Skin epidermis (tissue), 12 donors: ENCODE results near the gene P3H4.

Experiments
- H3K27ac ChIP-seq, 21 experiments: fragments of 200-600 bp; sonication (generic) in 11 of 21; one replicate each; pipeline ENCODE4 v1.5.0; 2020; ENCODE audit warnings: mild to moderate bottlenecking in 3 of 21, inconsistent platforms in 2 of 21, moderate library complexity in 2 of 21
- H3K4me3 ChIP-seq, 7 experiments: fragments of 200-600 bp; sonication (generic) in 2 of 7; one replicate each; pipeline ENCODE4 v1.5.0; 2020; ENCODE audit warnings: inconsistent platforms in 2 of 7, mild to moderate bottlenecking in 2 of 7, moderate library complexity in 1 of 7

The P3H4 gene

DNA sequence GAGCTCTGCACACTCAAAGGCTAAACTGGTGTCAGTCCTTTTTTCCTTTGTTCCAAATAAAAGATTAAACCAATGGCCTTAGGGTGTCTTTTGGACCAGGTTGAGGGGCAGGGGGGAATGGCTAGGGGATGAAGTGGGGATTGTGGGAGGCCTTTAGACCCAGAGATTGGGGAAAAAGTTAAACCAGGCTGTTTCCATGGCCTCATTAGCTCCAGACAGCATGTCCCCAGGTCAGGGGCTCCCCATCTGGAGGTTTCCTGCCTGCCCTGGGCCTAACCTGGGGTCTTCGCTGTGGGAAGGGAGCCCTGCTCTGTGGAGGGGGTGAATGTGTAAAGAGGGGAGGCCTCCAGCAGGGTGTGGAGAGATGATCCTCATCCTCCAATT, 11.4 kb upstream of the P3H4 start:
- no peak overlapping the region for H3K4me3 ChIP-seq
- no peak overlapping the region for H3K27ac ChIP-seq

DNA sequence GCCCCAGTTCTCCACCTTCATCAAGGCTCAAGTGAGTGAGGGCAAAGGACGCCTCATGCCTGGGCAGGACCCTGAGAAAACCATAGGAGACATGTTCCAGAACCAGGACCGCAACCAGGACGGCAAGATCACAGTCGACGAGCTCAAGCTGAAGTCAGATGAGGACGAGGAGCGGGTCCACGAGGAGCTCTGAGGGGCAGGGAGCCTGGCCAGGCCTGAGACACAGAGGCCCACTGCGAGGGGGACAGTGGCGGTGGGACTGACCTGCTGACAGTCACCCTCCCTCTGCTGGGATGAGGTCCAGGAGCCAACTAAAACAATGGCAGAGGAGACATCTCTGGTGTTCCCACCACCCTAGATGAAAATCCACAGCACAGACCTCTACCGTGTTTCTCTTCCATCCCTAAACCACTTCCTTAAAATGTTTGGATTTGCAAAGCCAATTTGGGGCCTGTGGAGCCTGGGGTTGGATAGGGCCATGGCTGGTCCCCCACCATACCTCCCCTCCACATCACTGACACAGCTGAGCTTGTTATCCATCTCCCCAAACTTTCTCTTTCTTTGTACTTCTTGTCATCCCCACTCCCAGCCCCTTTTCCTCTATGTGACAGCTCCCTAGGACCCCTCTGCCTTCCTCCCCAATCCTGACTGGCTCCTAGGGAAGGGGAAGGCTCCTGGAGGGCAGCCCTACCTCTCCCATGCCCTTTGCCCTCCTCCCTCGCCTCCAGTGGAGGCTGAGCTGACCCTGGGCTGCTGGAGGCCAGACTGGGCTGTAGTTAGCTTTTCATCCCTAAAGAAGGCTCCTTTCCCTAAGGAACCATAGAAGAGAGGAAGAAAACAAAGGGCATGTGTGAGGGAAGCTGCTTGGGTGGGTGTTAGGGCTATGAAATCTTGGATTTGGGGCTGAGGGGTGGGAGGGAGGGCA, 10.7 kb upstream of the P3H4 start:
- Histone ChIP-seq H3K27ac (no peak overlapping the region), H3K4me3 (no peak overlapping the region)

DNA sequence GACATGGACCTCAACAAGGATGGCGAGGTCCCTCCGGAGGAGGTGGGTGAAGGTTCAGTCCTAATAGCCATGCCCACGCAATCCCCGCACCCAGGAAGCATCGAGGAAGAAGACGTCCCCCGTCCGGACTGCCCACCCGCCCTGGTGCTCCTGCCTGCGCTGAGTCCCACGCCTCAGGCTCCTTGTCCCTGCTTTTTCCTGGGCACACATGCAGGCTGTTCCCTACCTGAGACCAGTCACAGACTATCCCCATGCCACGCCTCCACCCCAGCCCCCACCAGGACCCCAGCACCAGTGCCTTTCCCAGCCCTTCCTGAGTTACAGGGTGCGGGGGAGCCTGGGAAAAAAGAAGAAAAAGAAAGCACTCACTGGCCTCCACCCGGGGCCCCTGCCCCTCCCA, 10.0 kb upstream of the P3H4 start:
- Histone ChIP-seq H3K4me3 (no peak overlapping the region), H3K27ac (no peak overlapping the region)

DNA sequence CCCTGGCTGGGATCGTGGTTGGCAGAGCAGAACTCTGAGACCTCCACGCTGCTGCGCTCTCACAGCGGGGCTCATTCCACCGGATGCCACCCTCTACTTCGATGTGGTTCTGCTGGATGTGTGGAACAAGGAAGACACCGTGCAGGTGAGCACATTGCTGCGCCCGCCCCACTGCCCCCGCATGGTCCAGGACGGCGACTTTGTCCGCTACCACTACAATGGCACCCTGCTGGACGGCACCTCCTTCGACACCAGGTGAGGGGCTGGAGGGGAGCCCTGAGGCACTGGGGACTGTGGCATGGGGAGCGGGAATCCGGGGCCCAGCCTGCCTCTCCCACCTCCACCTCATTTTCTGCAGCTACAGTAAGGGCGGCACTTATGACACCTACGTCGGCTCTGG, 6.3 kb upstream of the P3H4 start:
- Histone ChIP-seq H3K27ac (no peak overlapping the region), H3K4me3 (no peak overlapping the region)

DNA sequence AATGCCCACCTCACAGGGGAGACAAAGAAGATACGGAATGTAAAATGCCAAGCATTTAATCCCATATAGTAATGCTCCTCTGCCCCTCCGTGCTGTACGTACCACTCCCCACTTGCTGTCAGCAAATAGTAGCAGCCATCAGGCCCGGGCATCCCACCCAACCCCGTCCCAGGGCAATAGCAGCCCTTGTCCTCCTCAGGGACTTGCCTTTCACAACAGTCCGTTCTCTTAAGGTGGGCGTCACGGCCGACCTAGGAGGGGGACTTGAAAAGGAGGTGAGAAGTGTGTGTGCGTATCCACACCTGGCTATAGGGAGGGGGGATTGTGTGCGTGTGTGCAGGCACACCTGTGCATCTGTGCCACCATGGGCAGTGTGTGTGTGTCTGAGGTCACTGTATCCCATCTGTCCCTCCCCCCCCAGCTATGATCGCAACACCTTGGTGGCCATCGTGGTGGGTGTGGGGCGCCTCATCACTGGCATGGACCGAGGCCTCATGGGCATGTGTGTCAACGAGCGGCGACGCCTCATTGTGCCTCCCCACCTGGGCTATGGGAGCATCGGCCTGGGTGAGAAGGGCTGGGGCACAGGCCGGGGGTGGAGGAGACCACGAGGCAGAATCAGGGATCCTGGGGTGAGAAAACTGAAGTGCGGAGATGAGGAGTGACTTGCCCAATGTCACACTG, 5.0 kb upstream of the P3H4 start:
- H3K4me3 ChIP-seq: no peak overlapping the region
- no peak overlapping the region for H3K27ac ChIP-seq

DNA sequence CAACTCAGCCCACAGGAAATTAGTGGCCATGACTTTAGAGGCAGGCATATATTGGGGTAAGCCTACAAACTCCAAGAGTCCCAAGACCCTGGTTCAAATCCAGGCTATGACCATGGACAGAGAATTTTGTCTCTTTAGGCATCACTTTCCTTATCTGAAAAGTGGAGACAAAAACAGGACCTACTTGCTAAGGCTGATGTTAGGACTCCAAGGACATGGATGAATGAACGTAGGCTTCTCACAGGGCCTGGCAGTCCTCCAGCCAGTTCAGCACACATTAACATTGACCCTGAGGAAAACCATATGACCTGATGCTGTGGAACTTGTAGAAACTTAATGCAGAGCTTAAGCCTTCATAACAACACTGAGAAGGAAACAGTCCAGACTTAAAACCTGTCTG, 2.4 kb upstream of the P3H4 start:
- Histone ChIP-seq H3K4me3 (peak overlapping the region in 2 of 7 experiments; percentile 55 to 84), H3K27ac (peak overlapping the region in 10 of 21 experiments; percentile 21 to 87 (median 77))

DNA sequence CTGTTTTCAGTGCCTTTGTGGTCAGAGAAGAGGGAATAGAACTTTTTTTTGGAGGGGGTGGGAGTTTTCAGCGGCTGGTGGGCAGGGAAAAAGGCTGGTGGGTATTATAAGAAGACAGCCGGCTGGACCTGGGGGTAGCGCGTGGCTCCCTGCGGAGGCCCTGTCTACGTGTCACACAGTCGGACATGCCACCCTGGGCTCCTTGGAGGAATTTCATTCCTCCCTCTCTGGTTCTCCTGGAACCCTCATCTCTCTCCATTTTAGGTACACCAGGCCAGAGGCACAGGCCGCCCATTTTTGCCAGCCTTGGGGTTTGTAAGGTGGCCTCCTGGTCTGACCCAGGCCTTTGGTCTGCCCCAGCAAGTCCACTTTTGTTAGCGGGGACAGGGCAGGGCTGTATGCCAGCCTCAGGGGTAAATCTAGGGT, 2.0 kb upstream of the P3H4 start:
- H3K4me3 ChIP-seq: peak overlapping the region; percentile 38 to 84 (median 55)

DNA sequence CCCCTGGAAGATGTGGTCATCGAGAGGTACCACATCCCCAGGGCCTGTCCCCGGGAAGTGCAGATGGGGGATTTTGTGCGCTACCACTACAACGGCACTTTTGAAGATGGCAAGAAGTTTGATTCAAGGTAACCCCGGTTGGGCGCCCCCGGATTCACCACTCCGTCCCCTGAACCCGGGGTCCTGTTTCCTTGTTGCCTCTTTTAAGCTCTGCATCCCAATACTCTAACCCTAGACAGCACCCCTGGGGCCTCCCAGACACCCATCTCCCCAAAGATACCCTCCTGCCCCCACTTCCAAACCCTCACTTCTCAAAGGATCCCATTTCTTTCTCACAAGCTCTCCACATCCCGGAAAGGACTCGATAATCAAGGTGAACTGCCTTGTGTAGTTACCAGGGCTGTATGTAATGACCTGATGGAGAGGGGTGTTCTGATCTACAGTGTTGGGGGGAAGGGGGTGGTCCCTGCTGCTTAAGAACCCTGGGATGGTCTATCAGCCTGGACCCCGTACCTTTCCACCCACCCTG, 1.5 kb upstream of the P3H4 start:
- H3K27ac ChIP-seq: peak overlapping the region in 19 of 21 experiments; percentile 10 to 87 (median 77)

More for the DNA sequence above, 2.0 kb upstream of the P3H4 start:
- H3K27ac ChIP-seq: peak overlapping the region in 16 of 21 experiments; percentile 21 to 87 (median 77)

DNA sequence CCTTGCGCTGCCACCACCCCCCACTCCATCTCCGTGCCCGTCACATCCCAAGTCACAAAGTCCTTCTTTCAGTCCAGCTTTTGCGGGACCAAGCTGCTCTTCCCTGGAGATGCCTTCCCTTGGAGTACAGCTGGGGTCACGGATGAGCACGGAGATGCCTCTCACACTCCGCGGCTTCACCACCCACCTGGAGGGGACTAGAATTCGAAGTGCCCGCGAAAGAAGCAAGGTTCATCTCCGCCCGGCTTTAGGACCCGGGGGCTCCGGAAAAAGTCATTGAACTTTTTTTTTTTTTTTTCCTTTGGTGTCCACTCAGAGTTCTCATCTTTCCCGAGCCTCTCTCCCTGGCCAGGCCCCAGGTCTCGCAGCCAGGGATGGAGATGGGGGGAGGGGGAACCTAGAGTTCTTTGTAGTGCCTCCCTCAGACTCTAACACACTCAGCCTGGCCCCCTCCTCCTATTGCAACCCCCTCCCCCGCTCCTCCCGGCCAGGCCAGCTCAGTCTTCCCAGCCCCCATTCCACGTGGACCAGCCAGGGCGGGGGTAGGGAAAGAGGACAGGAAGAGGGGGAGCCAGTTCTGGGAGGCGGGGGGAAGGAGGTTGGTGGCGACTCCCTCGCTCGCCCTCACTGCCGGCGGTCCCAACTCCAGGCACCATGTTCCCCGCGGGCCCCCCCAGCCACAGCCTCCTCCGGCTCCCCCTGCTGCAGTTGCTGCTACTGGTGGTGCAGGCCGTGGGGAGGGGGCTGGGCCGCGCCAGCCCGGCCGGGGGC, 817 bp upstream of the P3H4 start, which contains the start of gene FKBP10:
Gene FKBP10, plus strand, starts transcription at position 624 of the 771 bp plus-strand sequence. Its CDS starts 31 bp downstream, at position 655.
- Histone ChIP-seq H3K27ac (peak within 1 kb of the TSS in 20 of 21 experiments; percentile 26 to 87 (median 77)), H3K4me3 (peak within 1 kb of the TSS; percentile 38 to 84 (median 55))

More for the DNA sequence above, 1.5 kb upstream of the P3H4 start:
- H3K4me3 ChIP-seq: peak overlapping the region; percentile 38 to 84 (median 55)

DNA sequence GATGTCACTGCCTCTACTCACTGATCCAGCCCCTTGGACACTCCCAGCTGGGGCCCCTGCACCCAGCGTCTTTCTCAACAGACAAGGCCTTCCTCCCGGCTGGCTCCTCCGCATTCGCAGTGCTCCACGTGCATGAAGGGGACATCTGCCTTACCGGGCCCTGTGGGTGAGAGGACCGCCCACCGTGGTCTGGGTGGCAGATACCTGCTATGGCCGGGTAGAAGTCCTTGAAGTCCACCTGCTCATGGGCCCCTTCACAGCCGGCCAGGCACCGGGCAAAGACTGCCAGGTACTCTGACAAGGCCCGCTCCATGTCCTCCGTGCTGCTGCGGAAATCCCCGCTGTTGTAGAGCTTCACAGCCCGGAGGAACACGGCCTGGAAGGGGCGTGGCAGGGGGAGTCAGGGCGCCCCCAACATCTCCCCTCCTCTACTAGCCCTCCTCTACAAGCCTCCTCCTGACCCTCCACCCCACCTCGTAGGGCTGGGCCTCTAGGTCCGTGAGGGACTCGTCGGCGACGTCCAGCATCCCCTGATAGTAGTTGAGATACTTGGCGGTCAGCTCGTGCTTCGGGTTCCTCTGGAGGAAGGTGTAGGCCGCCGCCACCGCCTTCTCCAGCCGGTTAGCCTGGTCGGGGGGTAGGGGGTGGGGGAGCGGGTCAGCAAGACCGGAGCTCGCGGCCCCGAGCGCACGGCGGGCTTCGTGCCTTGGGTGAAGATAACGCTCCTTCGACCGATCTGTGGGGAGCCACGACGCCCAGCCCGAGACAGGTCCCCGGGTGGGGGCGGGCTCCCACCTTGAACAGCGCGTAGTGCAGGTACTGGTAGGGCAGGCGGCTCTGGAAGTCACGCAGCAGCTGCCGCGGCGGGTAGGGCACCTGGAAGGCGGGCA, 845 bp downstream of the P3H4 start:
- Histone ChIP-seq H3K27ac (peak overlapping the region in 20 of 21 experiments; percentile 26 to 87 (median 77)), H3K4me3 (peak overlapping the region; percentile 38 to 84 (median 55))

DNA sequence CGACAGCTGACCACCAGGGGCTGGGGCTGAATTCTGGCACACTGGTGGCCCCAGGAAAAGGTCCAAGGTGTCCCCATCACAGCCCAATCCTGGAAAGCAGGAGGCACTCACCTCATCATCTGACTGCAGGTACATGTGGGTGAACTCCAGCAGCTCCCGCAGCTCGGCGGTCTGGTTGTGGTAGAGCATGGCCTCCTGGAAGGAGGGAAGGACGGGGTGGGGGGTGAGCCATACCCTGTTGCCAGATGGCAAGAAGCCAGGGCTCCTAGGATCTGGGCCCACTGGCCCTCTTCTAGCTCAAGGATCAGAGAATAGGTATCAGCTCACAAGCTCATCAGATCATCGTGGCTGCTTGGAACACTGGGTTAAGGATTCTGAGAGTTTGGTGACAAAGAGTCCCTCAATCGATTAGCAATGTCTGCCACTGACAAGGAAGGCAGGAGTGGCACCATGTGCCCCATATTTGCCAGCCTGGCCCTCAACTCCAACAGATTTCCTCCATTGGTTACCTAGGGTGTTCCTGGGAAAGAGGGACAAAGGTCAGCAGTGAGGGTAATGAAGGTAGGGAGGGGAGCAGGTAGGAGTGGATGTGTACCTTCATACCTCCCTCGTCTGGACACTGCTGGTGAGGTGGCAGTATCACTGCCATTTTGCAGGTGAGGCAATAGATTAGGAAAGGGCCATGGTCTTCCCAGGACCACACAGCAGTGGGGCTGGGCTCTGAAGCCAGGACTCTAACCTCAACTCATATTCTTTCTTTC, 4.9 kb downstream of the P3H4 start:
- no peak overlapping the region for H3K4me3 ChIP-seq
- H3K27ac ChIP-seq: no peak overlapping the region

DNA sequence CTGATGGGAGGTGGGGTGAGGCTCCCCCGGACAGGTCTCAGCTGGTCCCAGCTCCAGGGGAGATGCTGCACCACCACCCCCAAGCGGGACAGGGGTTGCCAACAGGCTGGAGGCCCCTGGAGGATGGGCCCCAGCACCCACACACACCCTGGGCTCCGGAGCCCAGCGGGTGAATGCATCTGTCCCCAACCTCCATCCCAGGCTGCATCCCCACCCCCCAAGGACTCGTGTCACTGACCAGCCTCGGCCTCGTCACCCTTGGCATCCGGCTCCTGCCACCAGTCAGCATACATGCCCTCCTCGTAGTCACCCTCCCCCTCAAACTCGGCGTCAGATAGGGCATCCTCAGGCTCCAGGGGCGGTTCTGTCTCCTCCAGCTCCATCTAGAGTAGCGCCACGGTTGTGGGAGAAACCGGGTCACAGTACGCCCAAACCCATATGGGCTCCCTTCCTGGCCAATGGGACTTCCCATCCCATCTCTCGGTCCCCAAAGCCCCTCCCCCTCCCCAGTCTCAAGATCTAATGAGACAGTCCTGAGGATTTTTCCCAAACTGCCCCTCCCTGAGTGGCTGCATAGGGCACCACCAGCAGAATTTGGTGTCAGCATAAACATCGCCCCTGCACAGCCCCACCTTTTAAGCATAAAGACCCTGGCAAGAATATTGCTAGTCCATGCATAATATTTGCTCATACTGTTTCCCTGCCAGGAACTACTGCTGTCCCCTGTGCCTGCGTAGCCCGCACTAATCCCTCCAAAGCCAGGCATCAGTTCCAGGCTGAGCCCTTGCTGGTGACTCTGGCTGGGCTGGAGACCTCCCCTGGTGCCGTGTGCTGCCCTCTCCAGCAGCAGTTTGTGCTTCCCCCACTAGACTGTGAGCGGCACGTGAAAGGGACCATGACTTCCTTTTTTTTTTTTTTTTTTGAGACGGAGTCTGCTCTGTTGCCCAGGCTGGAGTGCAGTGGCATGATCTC, 8.4 kb downstream of the P3H4 start:
- H3K27ac ChIP-seq: no peak overlapping the region
- H3K4me3 ChIP-seq: no peak overlapping the region

DNA sequence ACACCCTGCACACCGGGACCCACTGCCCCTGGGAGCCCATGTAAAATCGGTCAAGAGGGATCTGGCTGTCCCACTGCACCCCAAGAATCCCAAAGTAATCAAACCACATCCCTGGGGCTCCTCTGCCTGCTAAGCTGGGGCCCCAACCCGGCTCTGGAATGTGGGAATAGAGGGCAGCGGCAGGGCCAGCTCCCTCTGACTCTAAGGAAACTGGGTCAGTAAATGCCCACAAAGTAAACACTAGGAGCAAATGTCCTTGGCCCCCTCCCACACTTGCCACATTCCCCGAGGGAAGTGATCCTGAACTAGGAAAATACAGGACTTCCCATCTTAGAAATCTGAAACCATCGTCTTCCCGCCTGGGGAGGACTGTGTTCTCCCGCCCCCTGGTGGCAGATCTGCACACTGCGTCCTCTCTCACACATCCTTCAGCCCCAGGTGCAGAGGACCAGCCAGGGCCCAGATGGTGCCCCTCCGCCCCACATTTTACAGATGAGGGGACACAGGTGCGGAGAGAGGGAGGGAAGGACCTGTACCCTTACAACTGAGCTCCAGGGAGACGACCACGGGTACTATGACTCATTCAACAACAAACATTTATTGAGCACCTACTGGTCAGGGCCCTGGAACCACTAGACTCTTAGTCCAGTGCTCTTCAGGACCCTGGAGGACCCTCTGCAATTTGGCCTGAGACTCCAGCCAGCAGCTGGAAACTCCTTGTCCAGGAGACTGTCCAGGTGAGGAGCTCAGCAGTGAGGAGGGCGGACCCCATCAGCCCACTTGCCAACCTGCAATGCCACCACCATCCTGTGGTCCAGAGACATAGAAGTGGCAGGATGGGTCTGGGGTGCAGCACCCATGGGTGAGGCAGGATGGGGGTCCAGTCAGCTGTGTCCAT, 10.1 kb downstream of the P3H4 start:
- H3K4me3 ChIP-seq: peak overlapping the region in 1 of 7 experiments; percentile 11
- peak overlapping the region in 20 of 21 experiments; percentile 33 to 88 (median 76) for H3K27ac ChIP-seq

DNA sequence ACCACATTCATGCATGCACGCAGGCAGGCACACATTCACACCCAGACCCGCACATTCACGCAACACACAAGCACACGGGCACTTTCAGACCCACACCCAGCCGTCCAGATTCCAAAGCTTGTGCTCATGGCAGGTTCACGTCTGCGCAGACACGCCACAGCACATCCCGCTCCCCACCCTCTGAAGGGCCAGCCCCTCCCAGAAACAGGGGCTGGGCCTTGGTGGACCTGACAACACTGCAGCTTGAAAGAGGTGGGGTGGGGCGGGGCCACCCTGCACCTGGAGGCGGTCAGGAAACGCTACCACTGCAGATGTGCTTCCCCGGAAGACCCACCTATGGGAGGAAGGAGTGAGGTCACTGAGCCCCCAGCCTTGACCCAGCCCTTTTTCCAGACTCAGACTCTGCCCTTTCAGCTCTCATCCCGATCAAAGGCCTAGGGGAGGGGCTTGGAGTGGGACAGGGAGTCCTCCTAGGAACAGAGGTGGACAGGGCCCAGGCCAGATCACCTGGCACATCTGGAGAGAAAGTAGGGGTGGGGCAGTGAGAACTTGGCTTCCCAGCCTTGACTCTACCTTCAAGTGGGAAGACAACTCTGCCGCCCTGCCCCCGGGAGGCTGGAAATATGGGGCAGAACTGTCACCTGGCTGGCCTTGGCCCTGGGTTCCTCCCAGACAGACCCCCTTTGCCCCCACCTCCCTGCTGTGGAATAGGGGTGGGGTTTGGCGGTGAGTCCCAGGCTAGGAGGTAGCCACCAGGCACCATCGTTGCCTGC, 11.0 kb downstream of the P3H4 start:
- Histone ChIP-seq H3K4me3 (peak overlapping the region in 1 of 7 experiments; percentile 11), H3K27ac (peak overlapping the region in 20 of 21 experiments; percentile 43 to 88 (median 78))

DNA sequence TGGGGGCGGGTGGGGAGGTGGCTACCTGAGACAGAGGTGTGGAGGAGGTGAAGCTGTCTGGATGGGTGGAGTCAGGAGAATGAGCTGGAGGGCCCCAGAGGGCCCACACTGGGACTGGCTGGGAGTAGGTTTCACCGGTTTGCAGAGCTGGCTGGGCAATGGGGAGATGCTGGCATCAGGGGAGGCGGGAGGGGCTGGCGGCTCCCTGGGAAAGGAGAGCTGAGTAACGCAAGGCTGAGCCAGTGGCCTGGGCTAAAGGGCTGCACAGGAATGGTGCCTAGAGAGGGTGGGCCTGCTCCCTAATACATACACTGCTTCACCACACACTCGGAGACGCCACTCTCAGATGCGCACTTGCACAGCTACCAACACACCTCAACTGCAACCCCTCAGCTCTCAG, 12.4 kb downstream of the P3H4 start:
- Histone ChIP-seq H3K4me3 (no peak overlapping the region), H3K27ac (peak overlapping the region in 20 of 21 experiments; percentile 16 to 88 (median 72))
